HepG2 (cell line): ENCODE measurements around the gene SOST. TPM values are rescaled to one million over a fixed set of nuclear protein-coding genes. Genes with fewer than 3 reads are reported as not detected.

Experiments
- ATAC-seq: fragments of 200-7000 bp; cut with Tn5 transposase; 3 replicates; pipeline ENCODE4 v1.9.1; 2020; ENCODE audit warnings: mild to moderate bottlenecking, moderate library complexity
- BruUV-seq: library from RNA; stranded (reverse); fragments of 400-500 nt; replicated peaks from 2 replicates; lab custom pipeline; 2021; lab: Mats Ljungman, UMichigan
- CTCF ChIA-PET: fragments of 300-600 bp; formaldehyde crosslinking; extraction: SDS; loops from one replicate; lab custom pipeline; 2021; ENCODE audit warnings: low total read pairs, inconsistent platforms, low intra/inter-chr PET ratio; lab: Yijun Ruan, JAX
- POLR2A ChIA-PET: fragments of 350-600 bp; sonication (Branson Sonifier 250); formaldehyde crosslinking; loops from one replicate; lab custom pipeline; 2020; ENCODE audit warnings: antibody characterized with exemption, inconsistent platforms; lab: Yijun Ruan, JAX
- DNase-seq: peaks from one replicate; pipeline ENCODE4 v3.0.0-alpha.2; 2015; ENCODE audit warnings: low spot score
- FAIRE-seq: peaks from 3 replicates; lab custom pipeline; 2011; peaks lifted over from hg19 to GRCh38; lab: Jason Lieb, UNC
- H2AFZ ChIP-seq: one replicate; pipeline ENCODE4 v1.6.1; 2011; ENCODE audit warnings: low read length, inconsistent platforms
- H3K27ac ChIP-seq: fragments of 300-600 bp; 3 replicates; pipeline ENCODE4 v1.8.0; 2011; ENCODE audit warnings: mixed run types, mild to moderate bottlenecking, mixed read lengths, low read length, inconsistent platforms; ENCODE audit not compliant: insufficient read depth; ENCODE audit errors: extremely low read length
- H3K27me3 ChIP-seq, 2 experiments: fragments of 200-600 bp in 1 of 2; 2 replicates in 1 of 2; 3 replicates in 1 of 2; pipeline versions ENCODE4 v1.6.0 to v1.8.0; 2011; ENCODE audit warnings: low read length in 2 of 2, mild to moderate bottlenecking in 2 of 2, moderate library complexity in 2 of 2, inconsistent platforms in 1 of 2; ENCODE audit not compliant: insufficient read depth in 2 of 2, control insufficient read depth in 1 of 2
- H3K36me3 ChIP-seq, 2 experiments: fragments of 200-600 bp in 1 of 2; replicated peaks in 1 of 2; 2 replicates in 1 of 2; 3 replicates in 1 of 2; pipeline versions ENCODE4 v1.5.1 to v1.8.0; 2011; ENCODE audit warnings: low read length in 2 of 2, inconsistent platforms in 1 of 2; ENCODE audit not compliant: insufficient read depth in 2 of 2, control insufficient read depth in 1 of 2
- H3K4me1 ChIP-seq: 2 replicates; pipeline ENCODE4 v1.5.1; 2012; ENCODE audit warnings: low read length, inconsistent platforms; ENCODE audit not compliant: insufficient read depth
- H3K4me2 ChIP-seq: 2 replicates; pipeline ENCODE4 v1.6.0; 2011; ENCODE audit warnings: low read depth, low read length, inconsistent platforms
- H3K4me3 ChIP-seq, 3 experiments: fragments of 200-600 bp in 1 of 3; sonication (generic), shearing (Covaris generic) in 1 of 3; replicated peaks in 1 of 3; 2 replicates each; pipeline ENCODE4 v1.5.1; 2011 to 2016; ENCODE audit warnings: low read length in 3 of 3, inconsistent platforms in 2 of 3, low read depth in 2 of 3, mild to moderate bottlenecking in 2 of 3, control low read depth in 1 of 3, mixed read lengths in 1 of 3; ENCODE audit not compliant: insufficient read depth in 1 of 3
- H3K79me2 ChIP-seq: one replicate; pipeline ENCODE4 v1.6.1; 2011; ENCODE audit warnings: low read length, inconsistent platforms; ENCODE audit not compliant: insufficient read depth
- H3K9ac ChIP-seq: 2 replicates; pipeline ENCODE4 v1.6.0; 2011; ENCODE audit warnings: mild to moderate bottlenecking, low read depth, low read length, inconsistent platforms; ENCODE audit not compliant: insufficient read depth
- H3K9me3 ChIP-seq: 2 replicates; pipeline ENCODE4 v1.5.1; 2012; ENCODE audit warnings: mild to moderate bottlenecking, low read length
- H4K20me1 ChIP-seq: 2 replicates; pipeline ENCODE4 v1.6.0; 2011; ENCODE audit warnings: inconsistent platforms, mild to moderate bottlenecking, low read length, moderate library complexity; ENCODE audit not compliant: insufficient read depth
- ARNT2 ChIP-seq: sonication (generic); formaldehyde crosslinking; IDR thresholded peaks from 2 replicates; pipeline ENCODE4 v1.8.0; 2022; ENCODE audit warnings: mild to moderate bottlenecking, low read depth, missing genetic modification reagents, moderate library complexity
- CAMTA2 ChIP-seq: sonication (generic); formaldehyde crosslinking; IDR thresholded peaks from 2 replicates; pipeline ENCODE4 v1.4.0; 2020; ENCODE audit warnings: mild to moderate bottlenecking, missing genetic modification reagents, borderline replicate concordance
- ELF1 ChIP-seq: sonication (generic); formaldehyde crosslinking; IDR thresholded peaks from 2 replicates; pipeline ENCODE4 v1.4.0; 2020; ENCODE audit warnings: missing genetic modification reagents
- ESRRA ChIP-seq: sonication (generic); formaldehyde crosslinking; IDR thresholded peaks from 2 replicates; pipeline ENCODE4 v1.5.1; 2020; ENCODE audit warnings: mild to moderate bottlenecking, low read depth, missing genetic modification reagents
- GLMP ChIP-seq: sonication (generic); formaldehyde crosslinking; IDR thresholded peaks from 2 replicates; pipeline ENCODE4 v1.9.0; 2021; ENCODE audit warnings: missing genetic modification reagents, mild to moderate bottlenecking, borderline replicate concordance
- HHEX ChIP-seq: IDR thresholded peaks from 2 replicates; pipeline ENCODE4 v1.6.1; 2016; ENCODE audit warnings: control low read depth
- MIXL1 ChIP-seq: IDR thresholded peaks from 2 replicates; pipeline ENCODE4 v1.6.1; 2016
- NFYB ChIP-seq: sonication (generic); formaldehyde crosslinking; IDR thresholded peaks from 2 replicates; pipeline ENCODE4 v1.4.0; 2020; ENCODE audit warnings: missing genetic modification reagents
- RBAK ChIP-seq: sonication (generic); formaldehyde crosslinking; IDR thresholded peaks from 2 replicates; pipeline ENCODE4 v1.5.1; 2020; ENCODE audit warnings: mild to moderate bottlenecking, missing genetic modification reagents
- ZMYM3 ChIP-seq: sonication (generic); formaldehyde crosslinking; IDR thresholded peaks from 2 replicates; pipeline ENCODE4 v1.5.1; 2020; ENCODE audit warnings: mild to moderate bottlenecking, missing genetic modification reagents
- ZNF331 ChIP-seq: sonication (generic); formaldehyde crosslinking; IDR thresholded peaks from 2 replicates; pipeline ENCODE4 v1.4.0; 2020; ENCODE audit warnings: missing genetic modification reagents
- ZNF333 ChIP-seq: sonication (generic); formaldehyde crosslinking; IDR thresholded peaks from 2 replicates; pipeline ENCODE4 v1.4.0; 2020; ENCODE audit warnings: mild to moderate bottlenecking, missing genetic modification reagents, borderline replicate concordance
- ZNF432 ChIP-seq: sonication (generic); formaldehyde crosslinking; IDR thresholded peaks from 2 replicates; pipeline ENCODE4 v1.5.0; 2020; ENCODE audit warnings: missing genetic modification reagents, mild to moderate bottlenecking, borderline replicate concordance
- ZNF503 ChIP-seq: sonication (generic); formaldehyde crosslinking; IDR thresholded peaks from 2 replicates; pipeline ENCODE4 v1.4.0; 2020; ENCODE audit warnings: missing genetic modification reagents
- ZNF510 ChIP-seq: sonication (generic); formaldehyde crosslinking; IDR thresholded peaks from 2 replicates; pipeline ENCODE4 v1.4.0; 2020; ENCODE audit warnings: low read depth, mild to moderate bottlenecking, missing genetic modification reagents
- ZNF841 ChIP-seq: sonication (generic); formaldehyde crosslinking; IDR thresholded peaks from 2 replicates; pipeline ENCODE4 v1.8.1; 2023; ENCODE audit warnings: missing genetic modification reagents, borderline replicate concordance
- WGBS: methylation state at CpG from one replicate; pipeline ENCODE4 v1.1.6; 2017; ENCODE audit warnings: low lambda C conversion rate; 5-methylcytosine and 5-hydroxymethylcytosine counted together
- in situ Hi-C: cut with HindIII; loops from 2 replicates; pipeline ENCODE4 v1.10.0; 2017; ENCODE audit warnings: low pct_unique_long_range_greater_than_20kb; ENCODE audit not compliant: extremely low pct_ligation_motif_present
- intact Hi-C: fragments of 100-400 bp; cut with micrococcal nuclease; formaldehyde crosslinking; loops from one replicate; pipeline ENCODE4 v1.10.0; 2022; ENCODE audit not compliant: unreplicated experiment
- polyA plus RNA-seq, 8 experiments: library from polyadenylated mRNA; depleted of rRNA in 3 of 8; stranded (reverse) in 7 of 8; unstranded in 1 of 8; fragments of >200 nt; fragmentation: Illumina TruSeq in 4 of 8; extraction: Trizol in 4 of 8; gene quantifications; 2 replicates each; pipeline versions ENCODE4 v1.2.1 to v1.2.3, GENCODE V29; 2011 to 2016; ENCODE audit warnings: low read depth in 4 of 8, missing spikeins in 1 of 8, mixed read lengths in 1 of 8; ENCODE audit not compliant: insufficient read depth in 1 of 8
- total RNA-seq, 5 experiments: library from RNA; depleted of rRNA; stranded (reverse); fragments of >200 nt; fragmentation: Illumina TruSeq; extraction: Trizol; gene quantifications; 2 replicates each; pipeline ENCODE4 v1.2.3, GENCODE V29; 2016; ENCODE audit warnings: low read depth in 1 of 5
- TF ChIP-seq, protein P1 (sequence below): sonication (generic); formaldehyde crosslinking; conservative IDR thresholded peaks from 2 replicates; pipeline ENCODE4 v1.8.0; 2022; ENCODE audit warnings: missing genetic modification reagents
- TF ChIP-seq, protein P2 (sequence below): sonication (generic); formaldehyde crosslinking; IDR thresholded peaks from 2 replicates; pipeline ENCODE4 v1.9.0; 2021; ENCODE audit warnings: missing genetic modification reagents, borderline replicate concordance

The SOST gene
- total and polyA plus RNA-seq, 2 of the 13 experiments (the other 11 are each of a cell fraction or from before 2014, with no cell fraction given), result not detected

GRCh38 chr17:43757171-43757660, 1.4 kb downstream of the SOST start:
- DNase-seq (no peak), ATAC-seq (no peak)
- ChIA-PET POLR2A (no interaction called here), CTCF (interaction anchor here (6.1 kb wide), 1 partner anchor 63 kb away, joined by 373 read pairs; no protein-coding TSS in a partner anchor)
- Histone ChIP-seq H3K27me3 (peaks cover 12 to 60% of the 10 kb centered on the region in 2 experiments), H3K9me3 (no peaks in the 10 kb centered on the region), H3K4me3 (no peak overlapping the region), H3K36me3 (no peaks in the 10 kb centered on the region), H4K20me1 (no peaks in the 10 kb centered on the region), H2AFZ (no peak overlapping the region)
- 37% methylated on average over 5 of the region's 8 CpGs for WGBS
- TF ChIP-seq ZMYM3 (no peak), ZNF331 (CRISPR knock-in tag) (no peak), ZNF432 (no peak), ZNF503 (CRISPR knock-in tag) (no peak), ZNF510 (no peak), GLMP (no peak), ESRRA (CRISPR knock-in tag) (no peak), MIXL1 (CRISPR knock-in tag) (no peak), ARNT2 (CRISPR knock-in tag) (no peak), ELF1 (no peak), HHEX (no peak), CAMTA2 (CRISPR knock-in tag) (no peak), ZNF841 (no peak), ZNF333 (CRISPR knock-in tag) (no peak), RBAK (CRISPR knock-in tag) (no peak), NFYB (CRISPR knock-in tag) (no peak)
- TF ChIP-seq, protein P1, sequence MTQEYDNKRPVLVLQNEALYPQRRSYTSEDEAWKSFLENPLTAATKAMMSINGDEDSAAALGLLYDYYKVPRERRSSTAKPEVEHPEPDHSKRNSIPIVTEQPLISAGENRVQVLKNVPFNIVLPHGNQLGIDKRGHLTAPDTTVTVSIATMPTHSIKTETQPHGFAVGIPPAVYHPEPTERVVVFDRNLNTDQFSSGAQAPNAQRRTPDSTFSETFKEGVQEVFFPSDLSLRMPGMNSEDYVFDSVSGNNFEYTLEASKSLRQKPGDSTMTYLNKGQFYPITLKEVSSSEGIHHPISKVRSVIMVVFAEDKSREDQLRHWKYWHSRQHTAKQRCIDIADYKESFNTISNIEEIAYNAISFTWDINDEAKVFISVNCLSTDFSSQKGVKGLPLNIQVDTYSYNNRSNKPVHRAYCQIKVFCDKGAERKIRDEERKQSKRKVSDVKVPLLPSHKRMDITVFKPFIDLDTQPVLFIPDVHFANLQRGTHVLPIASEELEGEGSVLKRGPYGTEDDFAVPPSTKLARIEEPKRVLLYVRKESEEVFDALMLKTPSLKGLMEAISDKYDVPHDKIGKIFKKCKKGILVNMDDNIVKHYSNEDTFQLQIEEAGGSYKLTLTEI (CRISPR knock-in tag), result no peak
- TF ChIP-seq, protein P2, sequence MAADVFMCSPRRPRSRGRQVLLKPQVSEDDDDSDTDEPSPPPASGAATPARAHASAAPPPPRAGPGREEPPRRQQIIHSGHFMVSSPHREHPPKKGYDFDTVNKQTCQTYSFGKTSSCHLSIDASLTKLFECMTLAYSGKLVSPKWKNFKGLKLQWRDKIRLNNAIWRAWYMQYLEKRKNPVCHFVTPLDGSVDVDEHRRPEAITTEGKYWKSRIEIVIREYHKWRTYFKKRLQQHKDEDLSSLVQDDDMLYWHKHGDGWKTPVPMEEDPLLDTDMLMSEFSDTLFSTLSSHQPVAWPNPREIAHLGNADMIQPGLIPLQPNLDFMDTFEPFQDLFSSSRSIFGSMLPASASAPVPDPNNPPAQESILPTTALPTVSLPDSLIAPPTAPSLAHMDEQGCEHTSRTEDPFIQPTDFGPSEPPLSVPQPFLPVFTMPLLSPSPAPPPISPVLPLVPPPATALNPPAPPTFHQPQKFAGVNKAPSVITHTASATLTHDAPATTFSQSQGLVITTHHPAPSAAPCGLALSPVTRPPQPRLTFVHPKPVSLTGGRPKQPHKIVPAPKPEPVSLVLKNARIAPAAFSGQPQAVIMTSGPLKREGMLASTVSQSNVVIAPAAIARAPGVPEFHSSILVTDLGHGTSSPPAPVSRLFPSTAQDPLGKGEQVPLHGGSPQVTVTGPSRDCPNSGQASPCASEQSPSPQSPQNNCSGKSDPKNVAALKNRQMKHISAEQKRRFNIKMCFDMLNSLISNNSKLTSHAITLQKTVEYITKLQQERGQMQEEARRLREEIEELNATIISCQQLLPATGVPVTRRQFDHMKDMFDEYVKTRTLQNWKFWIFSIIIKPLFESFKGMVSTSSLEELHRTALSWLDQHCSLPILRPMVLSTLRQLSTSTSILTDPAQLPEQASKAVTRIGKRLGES, result no peak
- TF ChIP-seq, all 625 proteins: peak for 0
- Histone ChIP-seq H3K27ac (no peak overlapping the region), H3K4me1 (peaks cover 12% of the 10 kb centered on the region), H3K4me2 (no peak overlapping the region), H3K79me2 (no peaks in the 10 kb centered on the region), H3K9ac (no peak overlapping the region)
- intact Hi-C loops, result no loop called here
- BruUV-seq, result no TSS peak
- no peak for FAIRE-seq
- in situ Hi-C loops, result loop anchor here (5.0 kb wide), 1 partner anchor 180 kb away; no protein-coding TSS in a partner anchor
